HepG2 (cell line): ENCODE data around the gene GRB2. TPM values are rescaled to one million over a fixed set of nuclear protein-coding genes. Genes with fewer than 3 reads are reported as not detected.

Source experiments
- ATF7-NPFF ChIP-seq: sonication (generic); formaldehyde crosslinking; IDR thresholded peaks from 2 replicates; pipeline ENCODE4 v1.8.1; 2023; ENCODE audit warnings: mild to moderate bottlenecking, low read depth, missing genetic modification reagents, moderate library complexity
- FOXA1 ChIP-seq, 2 experiments: fragments of 450-650 bp in 1 of 2; sonication (generic) in 1 of 2; formaldehyde crosslinking in 1 of 2; IDR thresholded peaks; 2 replicates each; pipeline versions ENCODE4 v1.4.0 to v1.6.1; 2016 to 2020; ENCODE audit warnings: missing genetic modification reagents in 1 of 2
- KAT8 ChIP-seq: IDR thresholded peaks from 2 replicates; pipeline ENCODE4 v1.6.1; 2016; ENCODE audit warnings: missing genetic modification reagents, missing compliant biosample characterization
- MEIS1 ChIP-seq: sonication (generic); formaldehyde crosslinking; IDR thresholded peaks from 2 replicates; pipeline ENCODE4 v1.9.0; 2021; ENCODE audit warnings: mild to moderate bottlenecking, missing genetic modification reagents, moderate library complexity, borderline replicate concordance
- SNAPC4 ChIP-seq: sonication (generic); formaldehyde crosslinking; IDR thresholded peaks from 2 replicates; pipeline ENCODE4 v1.4.0; 2020; ENCODE audit warnings: mild to moderate bottlenecking, missing genetic modification reagents
- SP4 ChIP-seq: sonication (generic); formaldehyde crosslinking; IDR thresholded peaks from 2 replicates; pipeline ENCODE4 v1.8.1; 2023; ENCODE audit warnings: mild to moderate bottlenecking, missing genetic modification reagents
- SRF ChIP-seq: IDR thresholded peaks from 2 replicates; pipeline ENCODE4 v1.6.1; 2011; ENCODE audit warnings: mild to moderate bottlenecking, low read depth, low read length, moderate library complexity
- ZNF251 ChIP-seq: sonication (generic); formaldehyde crosslinking; IDR thresholded peaks from 2 replicates; pipeline ENCODE4 v1.9.0; 2021; ENCODE audit warnings: mild to moderate bottlenecking, missing genetic modification reagents
- ZNF274 ChIP-seq: sonication (generic); formaldehyde crosslinking; IDR thresholded peaks from 2 replicates; pipeline ENCODE4 v1.5.1; 2020; ENCODE audit warnings: mild to moderate bottlenecking, missing genetic modification reagents
- ZNF296 ChIP-seq: sonication (generic); formaldehyde crosslinking; conservative IDR thresholded peaks from 2 replicates; pipeline ENCODE4 v1.5.0; 2020; ENCODE audit warnings: mild to moderate bottlenecking, missing genetic modification reagents
- ZNF672 ChIP-seq: sonication (generic); formaldehyde crosslinking; IDR thresholded peaks from 2 replicates; pipeline ENCODE4 v1.8.1; 2022; ENCODE audit warnings: missing genetic modification reagents
- ZNF816 ChIP-seq: sonication (generic); formaldehyde crosslinking; IDR thresholded peaks from 2 replicates; pipeline ENCODE4 v1.8.0; 2022; ENCODE audit warnings: missing genetic modification reagents, mild to moderate bottlenecking, borderline replicate concordance
- polyA plus RNA-seq, 8 experiments: library from polyadenylated mRNA; depleted of rRNA in 3 of 8; stranded (reverse) in 7 of 8; unstranded in 1 of 8; fragments of >200 nt; fragmentation: Illumina TruSeq in 4 of 8; extraction: Trizol in 4 of 8; gene quantifications; 2 replicates each; pipeline versions ENCODE4 v1.2.1 to v1.2.3, GENCODE V29; 2011 to 2016; ENCODE audit warnings: low read depth in 4 of 8, missing spikeins in 1 of 8, mixed read lengths in 1 of 8; ENCODE audit not compliant: insufficient read depth in 1 of 8
- total RNA-seq, 5 experiments: library from RNA; depleted of rRNA; stranded (reverse); fragments of >200 nt; fragmentation: Illumina TruSeq; extraction: Trizol; gene quantifications; 2 replicates each; pipeline ENCODE4 v1.2.3, GENCODE V29; 2016; ENCODE audit warnings: low read depth in 1 of 5
- TF ChIP-seq, protein P1 (sequence below): sonication (generic); formaldehyde crosslinking; IDR thresholded peaks from 2 replicates; pipeline ENCODE4 v1.5.1; 2020; ENCODE audit warnings: missing genetic modification reagents, mild to moderate bottlenecking, borderline replicate concordance
- TF ChIP-seq, protein P2 (sequence below): sonication (generic); formaldehyde crosslinking; IDR thresholded peaks from 2 replicates; pipeline ENCODE4 v1.4.0; 2020; ENCODE audit warnings: mild to moderate bottlenecking, missing genetic modification reagents, borderline replicate concordance
- TF ChIP-seq, protein P3 (sequence below): sonication (generic); formaldehyde crosslinking; conservative IDR thresholded peaks from 2 replicates; pipeline ENCODE4 v1.8.0; 2022; ENCODE audit warnings: low read depth, missing genetic modification reagents

The GRB2 gene
- total and polyA plus RNA-seq, 2 of the 13 experiments (the other 11 are each of a cell fraction or from before 2014, with no cell fraction given): 84.6 to 92.3 TPM

- TF ChIP-seq ZNF274 (CRISPR knock-in tag) (no peak), ATF7-NPFF (CRISPR knock-in tag) (no peak), ZNF251 (CRISPR knock-in tag) (no peak), ZNF816 (CRISPR knock-in tag) (no peak), SP4 (no peak), ZNF672 (CRISPR knock-in tag) (no peak), SRF (peak; percentile 37; the same call in 1 of the 2 replicates), KAT8 (CRISPR knock-in tag) (peak; percentile 18; the same call in 1 of the 2 replicates), FOXA1 (IDR thresholded peaks at IDR 0.05) (no peak), FOXA1 (CRISPR knock-in tag; IDR thresholded peaks at IDR 0.05) (no peak), ZNF296 (CRISPR knock-in tag) (no peak), MEIS1 (0 out of 2 replicates have a peak, but pooled peaks have one; percentile 9), SNAPC4 (no peak)
- TF ChIP-seq, protein P1, sequence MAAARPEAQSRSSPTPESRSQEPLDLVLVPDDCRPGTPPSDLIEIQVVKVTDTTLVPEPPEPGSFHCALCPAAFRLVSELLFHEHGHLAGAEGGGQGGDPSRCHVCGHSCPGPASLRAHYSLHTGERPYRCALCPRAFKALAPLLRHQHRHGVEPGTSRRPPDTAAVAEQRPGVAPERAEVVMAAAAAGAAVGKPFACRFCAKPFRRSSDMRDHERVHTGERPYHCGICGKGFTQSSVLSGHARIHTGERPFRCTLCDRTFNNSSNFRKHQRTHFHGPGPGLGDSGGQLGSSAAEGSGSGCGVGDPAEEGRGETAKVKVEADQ (CRISPR knock-in tag): no peak
- TF ChIP-seq, protein P2, sequence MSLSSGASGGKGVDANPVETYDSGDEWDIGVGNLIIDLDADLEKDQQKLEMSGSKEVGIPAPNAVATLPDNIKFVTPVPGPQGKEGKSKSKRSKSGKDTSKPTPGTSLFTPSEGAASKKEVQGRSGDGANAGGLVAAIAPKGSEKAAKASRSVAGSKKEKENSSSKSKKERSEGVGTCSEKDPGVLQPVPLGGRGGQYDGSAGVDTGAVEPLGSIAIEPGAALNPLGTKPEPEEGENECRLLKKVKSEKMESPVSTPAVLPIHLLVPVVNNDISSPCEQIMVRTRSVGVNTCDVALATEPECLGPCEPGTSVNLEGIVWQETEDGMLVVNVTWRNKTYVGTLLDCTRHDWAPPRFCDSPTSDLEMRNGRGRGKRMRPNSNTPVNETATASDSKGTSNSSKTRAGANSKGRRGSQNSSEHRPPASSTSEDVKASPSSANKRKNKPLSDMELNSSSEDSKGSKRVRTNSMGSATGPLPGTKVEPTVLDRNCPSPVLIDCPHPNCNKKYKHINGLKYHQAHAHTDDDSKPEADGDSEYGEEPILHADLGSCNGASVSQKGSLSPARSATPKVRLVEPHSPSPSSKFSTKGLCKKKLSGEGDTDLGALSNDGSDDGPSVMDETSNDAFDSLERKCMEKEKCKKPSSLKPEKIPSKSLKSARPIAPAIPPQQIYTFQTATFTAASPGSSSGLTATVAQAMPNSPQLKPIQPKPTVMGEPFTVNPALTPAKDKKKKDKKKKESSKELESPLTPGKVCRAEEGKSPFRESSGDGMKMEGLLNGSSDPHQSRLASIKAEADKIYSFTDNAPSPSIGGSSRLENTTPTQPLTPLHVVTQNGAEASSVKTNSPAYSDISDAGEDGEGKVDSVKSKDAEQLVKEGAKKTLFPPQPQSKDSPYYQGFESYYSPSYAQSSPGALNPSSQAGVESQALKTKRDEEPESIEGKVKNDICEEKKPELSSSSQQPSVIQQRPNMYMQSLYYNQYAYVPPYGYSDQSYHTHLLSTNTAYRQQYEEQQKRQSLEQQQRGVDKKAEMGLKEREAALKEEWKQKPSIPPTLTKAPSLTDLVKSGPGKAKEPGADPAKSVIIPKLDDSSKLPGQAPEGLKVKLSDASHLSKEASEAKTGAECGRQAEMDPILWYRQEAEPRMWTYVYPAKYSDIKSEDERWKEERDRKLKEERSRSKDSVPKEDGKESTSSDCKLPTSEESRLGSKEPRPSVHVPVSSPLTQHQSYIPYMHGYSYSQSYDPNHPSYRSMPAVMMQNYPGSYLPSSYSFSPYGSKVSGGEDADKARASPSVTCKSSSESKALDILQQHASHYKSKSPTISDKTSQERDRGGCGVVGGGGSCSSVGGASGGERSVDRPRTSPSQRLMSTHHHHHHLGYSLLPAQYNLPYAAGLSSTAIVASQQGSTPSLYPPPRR (CRISPR knock-in tag): 0 out of 2 replicates have a peak, but pooled peaks have one; percentile 31
- TF ChIP-seq, protein P3, sequence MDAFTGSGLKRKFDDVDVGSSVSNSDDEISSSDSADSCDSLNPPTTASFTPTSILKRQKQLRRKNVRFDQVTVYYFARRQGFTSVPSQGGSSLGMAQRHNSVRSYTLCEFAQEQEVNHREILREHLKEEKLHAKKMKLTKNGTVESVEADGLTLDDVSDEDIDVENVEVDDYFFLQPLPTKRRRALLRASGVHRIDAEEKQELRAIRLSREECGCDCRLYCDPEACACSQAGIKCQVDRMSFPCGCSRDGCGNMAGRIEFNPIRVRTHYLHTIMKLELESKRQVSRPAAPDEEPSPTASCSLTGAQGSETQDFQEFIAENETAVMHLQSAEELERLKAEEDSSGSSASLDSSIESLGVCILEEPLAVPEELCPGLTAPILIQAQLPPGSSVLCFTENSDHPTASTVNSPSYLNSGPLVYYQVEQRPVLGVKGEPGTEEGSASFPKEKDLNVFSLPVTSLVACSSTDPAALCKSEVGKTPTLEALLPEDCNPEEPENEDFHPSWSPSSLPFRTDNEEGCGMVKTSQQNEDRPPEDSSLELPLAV (CRISPR knock-in tag): no peak
Observed at GRCh38 chr17:75430159-75430974, 24.9 kb upstream of the GRB2 start (continued).
